ENCODE measurements around the gene GLIS2.

GLIS2 gene

DNA sequence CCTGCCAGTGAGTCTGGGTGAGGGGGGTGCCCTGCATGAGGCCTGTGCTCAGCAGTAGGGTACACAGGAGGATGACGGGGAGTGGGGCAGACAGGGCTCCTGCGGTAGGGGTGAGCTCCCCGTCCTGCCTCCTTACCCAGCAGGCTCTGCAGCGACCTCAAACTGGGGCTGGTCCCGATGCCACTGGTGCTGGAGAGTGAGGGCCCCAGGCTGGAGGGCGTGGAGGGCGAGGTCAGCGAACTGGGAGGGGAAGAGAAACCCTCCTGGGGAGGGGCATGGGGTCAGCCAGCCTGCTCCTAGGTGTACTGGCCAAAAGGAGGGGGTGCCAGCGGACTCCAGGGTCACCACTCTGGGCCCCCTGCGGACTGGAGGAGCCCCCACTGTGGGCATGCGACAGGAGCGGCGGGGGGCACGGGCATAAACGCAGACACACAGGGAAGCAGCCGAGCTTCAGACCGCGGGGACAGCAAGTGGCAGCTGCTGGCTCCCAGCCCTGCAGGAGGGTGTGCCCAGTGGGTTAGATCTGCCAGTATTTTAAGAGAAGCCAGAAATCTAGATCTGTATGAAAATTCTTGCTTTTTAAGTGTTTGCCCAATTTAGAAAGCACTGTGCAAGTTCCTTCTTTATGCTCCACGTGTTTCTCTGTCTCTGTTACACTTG is 46.7 kb downstream of the GLIS2 start:
- H3K36me3 Mint-ChIP-seq = peaks cover 28% of the 10 kb centered on the region
- H3K4me3 Mint-ChIP-seq = no peak overlapping the region
- no peak overlapping the region for H3K27ac Mint-ChIP-seq
- DNase-seq = no peak
- H3K4me1 Mint-ChIP-seq = no peaks in the 10 kb centered on the region
- no peaks in the 10 kb centered on the region for H3K27me3 Mint-ChIP-seq
- CTCF ChIA-PET = no interaction called here
- no peaks in the 10 kb centered on the region for H3K9me3 Mint-ChIP-seq

DNA sequence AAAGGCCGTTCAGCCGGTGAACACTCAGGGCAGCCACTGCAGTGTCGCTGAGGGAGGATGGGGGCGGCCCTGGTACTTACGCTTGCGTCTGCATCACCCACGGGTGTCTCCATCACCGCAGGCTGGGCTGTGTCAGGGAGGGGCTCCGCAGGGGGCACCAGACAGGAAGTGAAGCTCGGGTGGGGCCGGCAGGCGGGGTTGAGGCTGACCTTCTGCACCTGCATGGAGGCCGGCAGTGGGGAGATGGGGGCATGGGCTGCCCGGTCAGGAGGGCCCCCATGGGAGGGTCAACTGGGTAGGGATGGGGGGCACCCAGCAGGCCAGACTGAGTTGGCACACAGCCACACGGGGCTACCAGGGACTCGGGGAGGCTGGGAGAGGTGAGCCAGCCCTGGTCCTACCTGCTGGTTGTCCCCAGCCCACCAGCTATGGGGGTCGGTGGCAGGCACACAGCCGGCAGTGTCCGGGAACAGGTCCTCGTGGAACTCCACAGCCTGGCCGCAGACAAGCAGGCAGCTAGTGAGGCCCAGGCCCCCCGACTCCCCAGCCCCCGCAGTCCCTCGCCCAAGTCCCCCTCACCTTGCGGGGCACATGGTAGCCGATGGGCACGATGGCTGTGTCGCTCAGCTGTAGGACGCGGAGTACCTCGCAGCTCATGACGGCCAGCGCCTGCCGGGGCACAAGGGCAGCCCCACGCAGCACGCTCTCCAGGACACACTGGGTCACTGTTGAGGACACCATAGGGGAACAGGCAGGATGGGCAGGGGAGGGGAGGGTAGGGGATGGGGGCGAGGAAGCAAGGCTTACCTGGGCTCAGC is 48.5 kb downstream of the GLIS2 start:
- CTCF ChIA-PET = no interaction called here

DNA sequence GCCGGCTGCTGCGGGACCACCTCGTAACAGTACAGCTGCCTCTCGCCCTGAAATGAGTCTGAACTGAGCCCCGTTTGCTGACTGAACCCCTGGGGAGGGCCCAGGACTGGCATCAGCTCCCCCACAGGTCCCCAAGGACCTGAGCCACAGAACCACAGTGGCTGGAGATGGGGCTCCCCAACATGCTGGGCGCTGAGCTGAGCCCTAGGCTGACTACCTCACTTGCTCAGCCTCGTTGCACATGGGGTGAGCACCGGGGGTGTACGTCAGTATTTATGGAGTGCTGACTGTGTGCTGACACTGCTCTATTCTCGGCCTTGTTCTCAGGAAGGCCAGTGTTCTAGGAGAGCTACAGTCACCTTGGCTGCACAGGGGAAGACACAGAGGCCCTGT is 49.1 kb downstream of the GLIS2 start:
- H3K4me3 Mint-ChIP-seq = no peak overlapping the region
- no peaks in the 10 kb centered on the region for H3K9me3 Mint-ChIP-seq
- H3K27me3 Mint-ChIP-seq = no peaks in the 10 kb centered on the region
- H3K36me3 Mint-ChIP-seq = peaks cover 25% of the 10 kb centered on the region
- CTCF ChIA-PET = no interaction called here
- H3K27ac Mint-ChIP-seq = no peak overlapping the region
- H3K4me1 Mint-ChIP-seq = no peaks in the 10 kb centered on the region
- no peak for DNase-seq

More for the DNA sequence above, 48.5 kb downstream of the GLIS2 start:
- Mint-ChIP-seq H3K27ac (no peak overlapping the region), H3K36me3 (peaks cover 25% of the 10 kb centered on the region), H3K4me1 (no peaks in the 10 kb centered on the region), H3K9me3 (no peaks in the 10 kb centered on the region), H3K4me3 (no peak overlapping the region), H3K27me3 (no peaks in the 10 kb centered on the region)
- no peak for DNase-seq

DNA sequence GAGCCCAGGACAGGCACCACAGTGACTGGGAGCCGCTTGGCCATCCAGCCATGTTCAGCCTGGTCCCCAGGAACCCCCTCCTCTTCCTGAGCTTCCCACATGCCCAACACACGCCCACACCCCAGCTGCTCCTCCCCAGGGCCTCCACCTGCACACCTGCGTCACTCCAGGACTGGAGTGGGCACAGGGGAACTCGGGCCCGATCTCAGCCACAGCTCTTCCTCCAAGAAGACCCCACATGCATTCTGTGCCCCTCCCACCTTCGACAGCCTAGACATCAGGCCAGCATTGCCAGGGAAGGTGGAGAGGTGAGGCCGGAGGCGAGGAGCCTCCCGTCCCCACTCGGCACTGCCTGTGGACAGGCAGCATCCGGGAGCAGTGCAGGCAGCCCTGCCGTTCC is 49.7 kb downstream of the GLIS2 start:
- H3K27ac Mint-ChIP-seq = no peak overlapping the region

DNA sequence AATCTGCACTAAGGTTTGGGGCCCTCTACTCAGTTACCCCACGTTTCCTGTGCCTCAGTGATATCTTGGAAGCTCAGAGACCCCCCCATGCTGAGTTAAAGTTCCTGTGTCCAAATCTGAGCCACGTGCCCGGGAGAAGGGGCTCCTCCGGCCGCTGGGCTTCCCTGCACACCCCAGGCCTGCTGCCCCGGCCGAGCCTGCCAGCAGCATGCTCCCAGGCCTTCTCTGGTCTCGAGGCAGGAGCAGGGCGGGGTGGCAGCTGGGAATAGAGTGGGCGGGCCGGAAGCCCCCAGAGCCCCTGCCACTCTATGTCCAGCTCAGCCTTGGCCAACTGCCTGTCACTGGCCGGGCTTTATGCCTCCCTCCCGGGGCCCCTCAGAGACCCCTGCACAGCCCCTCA is 50.1 kb downstream of the GLIS2 start:
- no peaks in the 10 kb centered on the region for H3K4me1 Mint-ChIP-seq
- CTCF ChIA-PET = no interaction called here
- H3K27me3 Mint-ChIP-seq = no peaks in the 10 kb centered on the region
- no peak for DNase-seq
- no peak overlapping the region for H3K4me3 Mint-ChIP-seq
- H3K36me3 Mint-ChIP-seq = peaks cover 22% of the 10 kb centered on the region
- H3K9me3 Mint-ChIP-seq = no peaks in the 10 kb centered on the region
- no peak overlapping the region for H3K27ac Mint-ChIP-seq

More for the DNA sequence above, 49.7 kb downstream of the GLIS2 start:
- Mint-ChIP-seq H3K27me3 (no peaks in the 10 kb centered on the region), H3K36me3 (peaks cover 25% of the 10 kb centered on the region), H3K9me3 (no peaks in the 10 kb centered on the region), H3K4me1 (no peaks in the 10 kb centered on the region), H3K4me3 (no peak overlapping the region)
- DNase-seq = no peak
- CTCF ChIA-PET = no interaction called here

DNA sequence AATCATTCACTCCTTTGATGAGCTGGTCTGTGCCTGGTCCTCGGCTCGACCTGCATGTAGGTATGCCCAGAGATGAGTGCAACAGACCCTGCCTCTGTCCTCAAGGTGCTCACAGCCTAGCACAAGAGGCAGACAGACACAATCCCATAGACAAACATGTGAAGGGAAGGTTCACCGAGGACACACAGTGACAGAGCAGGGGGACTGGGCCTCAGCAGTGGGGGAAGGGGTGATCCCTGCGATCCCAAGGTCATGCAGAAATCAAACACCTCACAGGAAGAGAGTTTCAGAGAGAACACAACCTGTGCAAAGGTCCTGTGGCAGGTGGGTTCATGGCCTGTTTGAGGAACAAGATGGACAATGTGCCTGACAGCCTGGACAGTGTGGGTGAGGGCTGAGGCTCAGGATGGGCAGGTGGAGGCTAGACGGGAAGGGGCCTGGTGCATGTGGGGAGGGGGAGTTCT is 51.6 kb downstream of the GLIS2 start:
- Mint-ChIP-seq H3K36me3 (peaks cover 17% of the 10 kb centered on the region), H3K27ac (no peak overlapping the region), H3K4me3 (no peak overlapping the region), H3K27me3 (no peaks in the 10 kb centered on the region), H3K9me3 (no peaks in the 10 kb centered on the region), H3K4me1 (peaks cover 4% of the 10 kb centered on the region)
- DNase-seq = no peak
- CTCF ChIA-PET = no interaction called here

DNA sequence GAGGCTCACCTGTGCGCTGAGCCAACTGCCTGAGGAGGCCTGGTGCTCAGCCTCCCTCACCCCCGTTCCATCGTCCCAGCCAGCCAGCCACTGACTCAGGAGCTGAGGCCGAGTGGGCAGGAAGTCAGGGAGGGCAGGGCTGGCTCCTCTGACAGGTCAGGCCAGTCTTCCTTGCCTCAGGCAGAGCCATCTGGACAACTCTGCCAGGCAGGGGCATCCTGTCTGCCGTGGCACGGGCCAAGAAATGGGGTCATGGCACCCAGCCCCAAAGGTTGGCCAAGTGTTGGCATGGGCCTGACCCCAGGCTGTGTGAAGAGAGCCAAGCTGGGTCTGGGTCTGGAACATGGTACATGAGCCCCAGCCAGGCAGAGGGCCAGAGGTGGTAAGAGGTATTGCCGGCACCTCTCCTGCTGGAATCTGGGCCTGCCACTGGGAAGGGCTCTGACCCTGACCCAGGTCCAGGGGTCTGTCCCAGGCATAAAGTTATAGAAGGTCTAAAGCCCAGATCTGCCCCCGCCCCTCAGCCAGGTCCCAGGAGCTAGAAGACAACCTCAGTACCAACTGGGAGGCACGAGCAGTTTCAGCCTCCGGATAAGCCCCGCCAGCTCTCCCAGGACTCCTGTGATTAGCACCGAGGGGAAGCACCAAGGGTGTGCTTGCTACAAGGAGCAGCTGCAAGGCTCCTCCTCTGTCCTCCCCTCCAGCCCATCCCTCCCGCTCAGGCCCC is 53.3 kb downstream of the GLIS2 start:
- Mint-ChIP-seq H3K27me3 (no peaks in the 10 kb centered on the region), H3K9me3 (no peaks in the 10 kb centered on the region), H3K27ac (no peak overlapping the region), H3K36me3 (peaks cover 7% of the 10 kb centered on the region), H3K4me3 (no peak overlapping the region), H3K4me1 (peaks cover 11% of the 10 kb centered on the region)
- CTCF ChIA-PET = no interaction called here
- DNase-seq = no peak

DNA sequence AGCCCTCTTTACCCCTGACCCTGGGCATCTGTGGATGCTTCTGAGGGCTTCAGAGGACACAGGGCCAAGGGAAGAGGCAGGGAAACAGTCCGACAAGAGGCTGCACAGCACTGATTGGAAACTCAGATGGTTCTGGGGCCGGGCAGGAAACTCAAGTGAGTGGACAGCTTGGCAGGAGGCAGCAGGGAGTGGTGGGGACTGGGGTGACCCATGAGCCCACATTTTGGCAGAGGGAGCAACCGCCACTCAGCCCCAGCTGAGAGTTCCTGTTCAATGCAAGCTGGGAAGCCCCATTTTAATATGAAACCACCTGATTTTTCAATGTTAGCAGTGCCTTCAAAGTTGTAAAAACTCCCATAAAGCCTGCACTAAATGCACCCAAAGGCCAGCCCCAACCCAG is 54.3 kb downstream of the GLIS2 start:
- no peaks in the 10 kb centered on the region for H3K27me3 Mint-ChIP-seq
- H3K36me3 Mint-ChIP-seq = peaks cover 7% of the 10 kb centered on the region
- no peak overlapping the region for H3K4me3 Mint-ChIP-seq
- DNase-seq = no peak
- H3K9me3 Mint-ChIP-seq = no peaks in the 10 kb centered on the region
- no peak overlapping the region for H3K27ac Mint-ChIP-seq
- H3K4me1 Mint-ChIP-seq = peaks cover 11% of the 10 kb centered on the region
- CTCF ChIA-PET = no interaction called here

DNA sequence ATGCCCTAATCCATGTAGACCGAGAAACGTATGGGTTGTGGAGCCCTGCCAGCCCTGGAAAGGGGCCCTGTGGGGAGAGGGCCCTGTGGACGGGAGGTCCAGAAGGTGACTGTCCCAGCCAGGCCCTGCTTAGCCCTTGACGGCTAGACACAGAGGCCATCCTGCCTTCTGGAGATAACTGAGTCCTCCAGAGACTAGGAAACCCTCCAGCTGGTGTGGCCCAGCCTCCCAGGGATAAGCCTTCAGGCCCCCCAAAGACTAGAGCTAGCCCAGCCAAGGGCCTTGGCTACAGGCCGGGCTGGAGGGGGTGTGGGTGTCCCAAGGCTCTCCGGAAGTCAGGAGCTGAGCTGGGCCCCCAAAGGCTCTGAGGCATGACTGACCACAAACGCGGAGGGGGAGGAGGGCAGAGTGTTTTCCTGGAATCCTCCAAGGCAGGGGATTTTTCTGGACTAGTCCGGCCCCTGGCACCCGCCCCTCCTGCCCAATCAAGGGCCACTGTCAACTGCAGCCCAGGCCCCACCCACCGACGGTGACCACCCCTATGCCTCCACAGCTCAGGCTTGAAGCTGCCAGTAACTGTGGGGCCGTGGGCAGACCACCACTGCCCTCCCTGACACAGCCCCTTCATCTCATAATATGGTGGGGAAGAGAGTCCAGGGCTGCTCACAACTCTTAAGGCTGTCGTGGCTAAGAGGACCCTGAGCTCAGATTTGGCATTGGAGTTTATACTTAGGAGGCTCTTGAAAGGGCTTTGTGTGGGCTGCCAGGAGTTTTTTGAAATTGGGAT is 54.9 kb downstream of the GLIS2 start:
- DNase-seq = no peak
- CTCF ChIA-PET = no interaction called here
- H3K27ac Mint-ChIP-seq = no peak overlapping the region
- H3K36me3 Mint-ChIP-seq = peaks cover 8% of the 10 kb centered on the region
- H3K4me1 Mint-ChIP-seq = peaks cover 11% of the 10 kb centered on the region
- no peaks in the 10 kb centered on the region for H3K9me3 Mint-ChIP-seq
- H3K4me3 Mint-ChIP-seq = no peak overlapping the region
- no peaks in the 10 kb centered on the region for H3K27me3 Mint-ChIP-seq

DNA sequence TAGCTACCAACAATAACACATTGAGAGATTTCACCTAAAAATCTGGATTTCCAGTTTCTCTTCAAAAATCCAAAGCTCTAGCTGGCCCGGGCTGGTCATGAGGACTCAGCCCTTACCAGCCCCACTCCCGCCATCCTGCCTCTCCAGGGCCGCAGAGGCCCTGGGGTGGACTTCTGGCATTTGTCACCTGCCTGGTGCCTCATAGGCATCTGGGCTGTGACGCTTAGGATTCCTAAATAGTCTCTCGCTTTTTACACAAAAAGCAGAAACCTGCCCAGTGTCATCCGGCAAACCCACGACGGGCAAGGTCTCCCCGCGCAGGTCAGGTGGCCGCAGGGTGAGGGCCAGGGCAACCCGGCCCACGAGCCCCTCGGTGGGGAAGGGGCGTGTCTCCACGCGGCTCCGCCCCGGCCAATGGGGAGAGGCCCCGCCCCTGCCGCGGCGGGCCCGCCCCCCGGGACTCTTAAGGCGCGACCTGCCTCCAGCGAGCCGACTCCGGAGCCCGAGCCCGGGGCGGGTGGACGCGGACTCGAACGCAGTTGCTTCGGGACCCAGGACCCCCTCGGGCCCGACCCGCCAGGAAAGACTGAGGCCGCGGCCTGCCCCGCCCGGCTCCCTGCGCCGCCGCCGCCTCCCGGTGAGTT is 55.6 kb downstream of the GLIS2 start, which contains the start of gene VASN:
Gene VASN (plus strand): TSS at position 492 of the 644 bp plus-strand sequence. CDS start 9,030 bp downstream, outside the sequence.
- Mint-ChIP-seq H3K36me3 (peaks cover 9% of the 10 kb centered on the region), H3K9me3 (no peaks in the 10 kb centered on the region), H3K4me1 (peaks cover 11% of the 10 kb centered on the region), H3K4me3 (peak within 1 kb of the TSS; percentile 63), H3K27ac (peak within 1 kb of the TSS; percentile 42), H3K27me3 (no peaks in the 10 kb centered on the region)
- DNase-seq = peak; percentile 71
- CTCF ChIA-PET = no interaction called here

DNA sequence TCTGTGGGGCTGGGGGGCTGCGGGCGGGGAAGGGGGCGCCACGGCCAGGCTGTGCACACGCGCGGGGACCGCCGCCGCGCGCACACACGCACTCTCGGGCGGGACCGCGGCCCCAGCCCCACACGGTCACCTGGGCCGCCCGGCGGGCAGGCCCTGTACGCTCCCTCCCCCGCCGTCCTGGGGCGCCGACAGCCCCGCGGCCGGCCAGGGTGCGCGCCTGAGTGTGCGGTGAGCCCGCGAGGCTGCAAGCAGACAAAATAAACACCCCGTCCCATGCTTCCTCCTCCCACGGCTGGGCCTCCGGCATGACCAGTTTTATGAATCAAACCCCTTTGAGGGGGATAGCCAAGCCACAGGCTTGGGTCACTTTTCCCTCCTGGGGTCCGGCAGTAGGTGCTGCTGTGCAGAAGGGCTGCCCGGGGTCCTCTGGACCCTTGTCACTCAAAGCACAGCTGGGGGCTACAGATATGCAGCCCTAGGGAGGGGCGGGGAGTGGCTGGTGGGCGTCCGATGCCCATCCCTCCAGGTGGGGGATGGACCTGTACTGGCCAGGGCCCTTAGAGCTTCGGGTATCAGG is 56.2 kb downstream of the GLIS2 start:
- H3K4me3 Mint-ChIP-seq = peak overlapping the region; percentile 63
- CTCF ChIA-PET = interaction anchor here (0.6 kb wide), 1 partner anchor 13 kb away, joined by 3 read pairs; no protein-coding TSS in a partner anchor
- H3K36me3 Mint-ChIP-seq = peaks cover 8% of the 10 kb centered on the region
- DNase-seq = peak; percentile 42
- H3K27ac Mint-ChIP-seq = peak overlapping the region; percentile 42
- H3K4me1 Mint-ChIP-seq = peaks cover 11% of the 10 kb centered on the region
- H3K9me3 Mint-ChIP-seq = no peaks in the 10 kb centered on the region
- H3K27me3 Mint-ChIP-seq = no peaks in the 10 kb centered on the region

DNA sequence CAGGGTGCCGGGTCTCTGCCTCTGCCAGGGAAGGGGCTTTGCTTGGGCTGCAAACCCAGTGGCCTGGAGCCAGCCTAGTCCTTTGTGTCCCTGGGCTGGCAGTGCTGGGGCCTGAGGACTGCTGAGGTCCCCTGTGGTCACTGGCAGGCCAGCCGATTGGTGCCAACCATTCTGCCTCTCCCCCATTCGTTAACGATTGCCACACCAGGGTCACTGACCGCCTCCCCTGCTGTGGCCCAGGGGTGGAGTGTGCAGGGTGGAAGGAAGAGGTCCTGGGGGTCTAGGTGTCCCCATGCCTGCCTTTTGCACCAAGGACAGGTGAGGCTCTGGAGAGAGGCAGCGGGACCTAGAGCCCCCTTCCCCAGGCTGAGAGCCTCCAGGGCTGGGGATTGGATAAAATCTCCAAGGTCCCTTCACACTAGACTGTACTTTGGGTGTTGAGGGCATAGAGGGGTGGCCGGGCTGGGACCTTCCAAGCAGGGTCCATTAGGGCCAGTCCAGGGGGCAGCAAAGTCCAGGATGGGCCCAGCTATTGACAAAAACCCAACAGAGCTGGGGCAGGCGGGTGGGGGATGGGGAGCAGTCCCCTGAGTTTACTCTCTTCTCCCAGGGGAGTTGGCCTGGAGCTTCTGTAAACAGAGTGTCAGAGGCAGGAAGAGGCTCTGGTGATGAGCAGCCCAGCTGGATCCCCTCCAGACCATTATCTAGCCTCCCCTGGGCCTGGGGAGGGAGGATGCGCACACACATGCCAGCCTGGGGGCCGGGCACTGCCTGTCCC is 56.9 kb downstream of the GLIS2 start:
- Mint-ChIP-seq H3K4me3 (peak overlapping the region; percentile 63), H3K27me3 (no peaks in the 10 kb centered on the region), H3K4me1 (peaks cover 11% of the 10 kb centered on the region), H3K27ac (no peak overlapping the region), H3K9me3 (no peaks in the 10 kb centered on the region), H3K36me3 (peaks cover 2% of the 10 kb centered on the region)
- CTCF ChIA-PET = interaction anchor here (0.6 to 3.0 kb wide), 2 partner anchors 13 to 29 kb away, joined by 3 to 10 read pairs; no protein-coding TSS in a partner anchor
- DNase-seq = no peak

Data from activated naive CD4-positive, alpha-beta T cell treated with anti-CD3 and anti-CD28 coated beads, Interleukin-2, amount 10 ng/mL, durations not matched to agents 7 days and 5 days (primary cell).